Naive thymus-derived CD4-positive, alpha-beta T cell (primary cell): ENCODE results near the gene GNAQ. TPM values are rescaled to one million over a fixed set of nuclear protein-coding genes. Genes with fewer than 3 reads are reported as not detected.
"Not testable (repeated sequence)": the region's sequence is repeated elsewhere in the genome, so short reads cannot be mapped to it uniquely, and the experiment has no call there.

Experiments used
- ATAC-seq: fragments of 150-1000 bp; cut with Tn5 transposase; 2 replicates; pipeline ENCODE4 v1.10.0; 2021; ENCODE audit warnings: mild to moderate bottlenecking, moderate library complexity
- CTCF ChIA-PET: fragments of 350-600 bp; sonication (Branson Sonifier 250); formaldehyde crosslinking; loops from one replicate; lab custom pipeline; 2021; ENCODE audit warnings: antibody characterized with exemption; lab: Charles Lee
- POLR2A ChIA-PET: fragments of 350-600 bp; sonication (Branson Sonifier 250); formaldehyde crosslinking; loops from one replicate; lab custom pipeline; 2021; ENCODE audit warnings: antibody characterized with exemption, inconsistent platforms; lab: Charles Lee
- DNase-seq, 9 donors: peaks; one replicate each; pipeline versions ENCODE4 v3.0.0 to v3.0.0-alpha.2; 2020 to 2022; ENCODE audit warnings: mixed read lengths in 1 of 9
- H3K27ac ChIP-seq: one replicate; pipeline ENCODE4 v1.7.0; 2013; ENCODE audit warnings: mild to moderate bottlenecking, low read depth, low read length, moderate library complexity
- H3K27me3 ChIP-seq, 2 donors: one replicate each; pipeline ENCODE4 v1.7.0; 2013; ENCODE audit warnings: low read length in 2 of 2, mild to moderate bottlenecking in 2 of 2, moderate library complexity in 2 of 2; ENCODE audit not compliant: control insufficient read depth in 2 of 2, insufficient read depth in 2 of 2
- H3K36me3 ChIP-seq, 3 experiments: 1 replicate in 2 of 3; 2 replicates in 1 of 3; pipeline ENCODE4 v1.7.0; 2013; ENCODE audit warnings: low read length in 3 of 3, mild to moderate bottlenecking in 3 of 3, moderate library complexity in 1 of 3; ENCODE audit not compliant: insufficient read depth in 3 of 3, control insufficient read depth in 2 of 3
- H3K4me1 ChIP-seq, 2 donors: one replicate each; pipeline ENCODE4 v1.7.0; 2013; ENCODE audit warnings: low read length in 2 of 2, mild to moderate bottlenecking in 2 of 2, moderate library complexity in 1 of 2; ENCODE audit not compliant: control insufficient read depth in 2 of 2, insufficient read depth in 2 of 2
- H3K4me3 ChIP-seq: 2 replicates; pipeline ENCODE4 v1.7.0; 2013; ENCODE audit warnings: mild to moderate bottlenecking, low read length
- H3K9me3 ChIP-seq, 3 experiments: 1 replicate in 2 of 3; 2 replicates in 1 of 3; pipeline ENCODE4 v1.7.0; 2013; ENCODE audit warnings: low read length in 3 of 3; ENCODE audit not compliant: control insufficient read depth in 2 of 3
- H3K27ac Mint-ChIP-seq, 9 donors: one replicate each; pipeline ENCODE4 v1.8.0; 2020 to 2022; ENCODE audit warnings: mixed read lengths in 9 of 9, mild to moderate bottlenecking in 8 of 9, moderate library complexity in 5 of 9, inconsistent platforms in 2 of 9
- H3K27me3 Mint-ChIP-seq, 5 donors: one replicate each; pipeline ENCODE4 v1.8.0; 2021 to 2022; ENCODE audit warnings: mixed read lengths in 5 of 5, mild to moderate bottlenecking in 1 of 5
- H3K36me3 Mint-ChIP-seq, 5 donors: one replicate each; pipeline ENCODE4 v1.8.0; 2020 to 2022; ENCODE audit warnings: mixed read lengths in 5 of 5, mild to moderate bottlenecking in 3 of 5, inconsistent platforms in 1 of 5
- H3K4me1 Mint-ChIP-seq, 7 donors: one replicate each; pipeline ENCODE4 v1.8.0; 2020 to 2022; ENCODE audit warnings: mixed read lengths in 7 of 7, mild to moderate bottlenecking in 3 of 7, inconsistent platforms in 1 of 7
- H3K4me3 Mint-ChIP-seq, 10 donors: one replicate each; pipeline ENCODE4 v1.8.0; 2020 to 2022; ENCODE audit warnings: mild to moderate bottlenecking in 10 of 10, mixed read lengths in 10 of 10, moderate library complexity in 6 of 10, inconsistent platforms in 2 of 10
- H3K9me3 Mint-ChIP-seq, 11 donors: one replicate each; pipeline ENCODE4 v1.8.0; 2020 to 2022; ENCODE audit warnings: mixed read lengths in 11 of 11, mild to moderate bottlenecking in 4 of 11, inconsistent platforms in 1 of 11, moderate library complexity in 1 of 11
- intact Hi-C, 2 donors: fragments of 100-400 bp; cut with micrococcal nuclease; formaldehyde crosslinking; loops; one replicate each; pipeline ENCODE4 v1.15.1; 2023
- polyA plus RNA-seq, 2 donors: library from polyadenylated mRNA; unstranded; fragments of 300-500 nt; fragmentation: Illumina TruSeq; gene quantifications; one replicate each; pipeline ENCODE4 v1.2.3, GENCODE V29; 2021
- total RNA-seq, 6 experiments: library from RNA in 5 of 6; stranded (reverse) in 5 of 6; gene quantifications; 1 replicate in 5 of 6; 2 replicates in 1 of 6; pipeline ENCODE4 v1.2.3 and lab custom pipeline; 2021 to 2026

GNAQ gene
- total and polyA plus RNA-seq, 7 experiments from 2014 or later = 7.2 to 60.6 (median 46.2) TPM

DNA sequence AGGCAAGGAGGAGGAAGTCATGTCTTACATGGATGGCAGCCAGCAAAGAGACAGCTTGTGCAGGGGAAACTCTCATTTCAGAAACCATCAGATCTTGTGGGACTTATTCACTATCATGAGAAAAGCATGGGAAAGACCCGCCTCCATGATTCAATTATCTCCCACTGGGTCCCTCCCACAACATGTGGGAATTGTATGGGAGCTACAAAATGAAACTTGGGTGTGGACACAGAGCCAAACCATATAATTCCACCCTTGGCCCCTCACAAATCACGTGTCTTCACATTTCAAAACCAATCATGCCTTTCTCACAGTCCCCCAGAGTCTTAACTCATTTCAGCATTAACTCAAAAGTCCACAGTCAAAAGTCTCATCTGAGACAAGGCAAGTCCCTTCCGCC is 341.5 kb downstream of the GNAQ start:
- POLR2A ChIA-PET, H3K27ac Mint-ChIP-seq, H3K4me1 ChIP-seq, H3K36me3 Mint-ChIP-seq, DNase-seq, ATAC-seq, H3K36me3 ChIP-seq, H3K4me3 Mint-ChIP-seq, H3K27ac ChIP-seq, H3K9me3 ChIP-seq, H3K4me1 Mint-ChIP-seq, H3K4me3 ChIP-seq, intact Hi-C loops, CTCF ChIA-PET, H3K27me3 ChIP-seq: not testable (repeated sequence)
- Mint-ChIP-seq H3K27me3 (peaks cover 3 to 20% (median 9%) of the 10 kb centered on the region in 5 donors), H3K9me3 (peaks cover 0 to 46% (median 10%) of the 10 kb centered on the region in 11 donors)

DNA sequence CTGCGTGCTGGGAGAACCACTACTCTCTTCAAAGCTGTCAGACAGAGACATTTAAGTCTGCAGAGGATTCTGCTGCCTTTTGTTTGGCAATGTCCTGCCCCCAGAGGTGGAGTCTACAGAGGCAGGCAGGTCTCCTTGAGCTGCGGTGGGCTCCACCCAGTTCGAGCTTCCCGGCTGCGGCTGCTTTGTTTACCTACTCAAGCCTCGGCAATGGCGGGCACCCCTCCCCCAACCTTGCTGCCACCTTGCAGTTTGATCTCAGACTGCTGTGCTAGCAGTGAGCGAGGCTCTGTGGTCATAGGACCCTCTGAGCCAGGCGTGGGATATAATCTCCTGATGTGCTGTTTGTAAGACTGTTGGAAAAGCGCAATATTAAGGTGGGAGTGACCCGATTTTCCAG is 343.9 kb downstream of the GNAQ start:
- DNase-seq, H3K36me3 ChIP-seq, H3K4me3 ChIP-seq, H3K4me3 Mint-ChIP-seq, ATAC-seq, H3K27me3 ChIP-seq, POLR2A ChIA-PET, intact Hi-C loops, H3K4me1 Mint-ChIP-seq, H3K27ac ChIP-seq, H3K4me1 ChIP-seq, H3K27ac Mint-ChIP-seq, H3K9me3 ChIP-seq, H3K36me3 Mint-ChIP-seq, CTCF ChIA-PET: not testable (repeated sequence)
- H3K9me3 Mint-ChIP-seq = peaks cover 0 to 42% (median 8%) of the 10 kb centered on the region in 11 donors
- peaks cover 0 to 13% (median 3%) of the 10 kb centered on the region in 5 donors for H3K27me3 Mint-ChIP-seq

DNA sequence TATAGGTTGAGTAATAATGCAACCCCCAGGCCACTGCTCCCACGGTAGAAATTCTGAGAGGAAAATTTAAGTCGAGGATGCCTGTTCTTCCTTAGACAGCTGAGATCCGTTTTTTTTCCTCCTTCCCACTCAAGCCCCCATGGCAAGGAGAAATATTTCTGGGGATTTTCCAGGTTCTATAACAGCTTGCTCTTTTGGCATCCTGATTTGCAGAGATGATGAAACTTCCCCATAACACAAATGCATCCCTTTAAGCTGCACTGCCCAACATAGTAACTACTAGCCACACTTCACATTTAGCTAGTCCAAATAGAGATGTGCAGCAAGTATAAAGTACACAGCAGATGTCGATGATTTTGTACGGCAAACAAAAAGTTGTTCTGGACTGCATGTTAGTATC is 351.0 kb downstream of the GNAQ start:
- H3K4me1 Mint-ChIP-seq = no peaks in the 10 kb centered on the region
- ChIA-PET CTCF (no interaction called here), POLR2A (no interaction called here)
- H3K36me3 Mint-ChIP-seq = no peaks in the 10 kb centered on the region
- intact Hi-C loops = no loop called here
- no peak for ATAC-seq
- Histone ChIP-seq H3K36me3 (no peaks in the 10 kb centered on the region), H3K9me3 (no peaks in the 10 kb centered on the region), H3K4me3 (no peak overlapping the region), H3K4me1 (no peaks in the 10 kb centered on the region), H3K27ac (no peak overlapping the region), H3K27me3 (no peaks in the 10 kb centered on the region)
- H3K9me3 Mint-ChIP-seq = peaks cover 0 to 10% (median 0%) of the 10 kb centered on the region in 11 donors
- H3K4me3 Mint-ChIP-seq = no peak overlapping the region
- no peak for DNase-seq
- no peak overlapping the region for H3K27ac Mint-ChIP-seq
- no peaks in the 10 kb centered on the region for H3K27me3 Mint-ChIP-seq

DNA sequence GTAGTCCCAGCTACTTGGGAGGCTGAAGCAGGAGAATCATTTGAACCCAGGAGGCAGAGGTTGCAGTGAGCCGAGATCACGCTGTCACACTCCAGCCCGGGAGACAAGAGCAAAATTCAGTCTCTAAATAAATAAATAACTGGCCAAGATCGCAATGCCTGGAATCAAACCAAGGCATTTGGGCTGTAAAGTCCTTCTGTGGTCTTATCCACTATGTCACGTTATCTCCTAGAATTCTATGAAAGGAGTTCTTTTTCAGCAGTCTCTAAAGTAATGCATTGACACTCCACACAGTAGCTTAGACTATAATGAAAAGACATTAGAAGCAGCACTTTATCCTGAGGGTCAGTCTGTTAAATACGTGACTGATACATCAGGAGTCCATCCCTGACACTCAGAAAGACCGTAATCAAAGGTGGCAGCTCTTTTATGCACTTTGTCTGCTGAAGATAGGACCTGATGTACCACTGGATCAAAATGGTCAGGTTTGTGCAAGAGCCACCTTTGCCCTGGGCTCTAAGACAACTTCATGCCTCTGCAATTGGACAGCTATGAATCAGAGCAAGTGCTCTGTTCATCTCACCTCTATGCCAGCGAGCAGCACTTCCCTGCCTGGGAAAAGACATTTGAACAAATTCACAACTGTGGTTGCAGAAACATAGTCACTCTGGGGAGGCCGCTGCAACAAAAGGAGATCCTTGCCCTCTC is 351.8 kb downstream of the GNAQ start:
- H3K4me3 Mint-ChIP-seq = no peak overlapping the region
- no peaks in the 10 kb centered on the region for H3K27me3 ChIP-seq
- no peak overlapping the region for H3K27ac ChIP-seq
- no peaks in the 10 kb centered on the region for H3K36me3 ChIP-seq
- ChIA-PET POLR2A (no interaction called here), CTCF (no interaction called here)
- ATAC-seq (no peak), DNase-seq (no peak)
- no peaks in the 10 kb centered on the region for H3K4me1 ChIP-seq
- peaks cover 0 to 10% (median 0%) of the 10 kb centered on the region in 11 donors for H3K9me3 Mint-ChIP-seq
- no peak overlapping the region for H3K27ac Mint-ChIP-seq
- intact Hi-C loops = no loop called here
- H3K27me3 Mint-ChIP-seq = no peaks in the 10 kb centered on the region
- no peaks in the 10 kb centered on the region for H3K4me1 Mint-ChIP-seq
- no peaks in the 10 kb centered on the region for H3K9me3 ChIP-seq
- H3K36me3 Mint-ChIP-seq = no peaks in the 10 kb centered on the region
- no peak overlapping the region for H3K4me3 ChIP-seq

DNA sequence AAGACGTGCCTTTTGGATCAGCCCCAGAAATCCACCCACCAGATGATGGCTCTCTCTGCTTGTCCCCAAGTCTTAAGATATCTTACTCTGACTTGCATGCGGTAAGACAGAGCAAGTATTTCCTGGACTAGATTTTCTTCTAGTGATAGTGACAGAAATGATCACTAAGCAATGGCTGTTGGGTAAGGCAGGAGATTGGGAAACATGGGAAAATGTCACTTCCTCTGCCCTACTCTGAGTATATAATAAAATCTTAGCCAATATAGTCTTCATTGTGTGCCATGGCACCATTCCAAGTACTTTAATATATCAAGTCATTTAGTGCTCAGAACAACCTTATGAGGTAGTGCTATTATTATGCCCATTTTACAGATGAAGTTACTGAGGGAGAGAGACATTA is 352.5 kb downstream of the GNAQ start:
- peak overlapping the region in 1 of 9 donors; percentile 4 for H3K27ac Mint-ChIP-seq
- CTCF ChIA-PET = no interaction called here
- intact Hi-C loops = no loop called here
- H3K36me3 Mint-ChIP-seq = no peaks in the 10 kb centered on the region
- H3K4me3 ChIP-seq = no peak overlapping the region
- H3K4me3 Mint-ChIP-seq = no peak overlapping the region
- DNase-seq = no peak
- POLR2A ChIA-PET = no interaction called here
- peaks cover 0 to 4% (median 0%) of the 10 kb centered on the region in 11 donors for H3K9me3 Mint-ChIP-seq
- peak; percentile 31 for ATAC-seq
- no peaks in the 10 kb centered on the region for H3K4me1 Mint-ChIP-seq
- H3K27ac ChIP-seq = no peak overlapping the region
- H3K36me3 ChIP-seq = no peaks in the 10 kb centered on the region
- no peaks in the 10 kb centered on the region for H3K4me1 ChIP-seq
- no peaks in the 10 kb centered on the region for H3K9me3 ChIP-seq
- H3K27me3 ChIP-seq = no peaks in the 10 kb centered on the region
- no peaks in the 10 kb centered on the region for H3K27me3 Mint-ChIP-seq

DNA sequence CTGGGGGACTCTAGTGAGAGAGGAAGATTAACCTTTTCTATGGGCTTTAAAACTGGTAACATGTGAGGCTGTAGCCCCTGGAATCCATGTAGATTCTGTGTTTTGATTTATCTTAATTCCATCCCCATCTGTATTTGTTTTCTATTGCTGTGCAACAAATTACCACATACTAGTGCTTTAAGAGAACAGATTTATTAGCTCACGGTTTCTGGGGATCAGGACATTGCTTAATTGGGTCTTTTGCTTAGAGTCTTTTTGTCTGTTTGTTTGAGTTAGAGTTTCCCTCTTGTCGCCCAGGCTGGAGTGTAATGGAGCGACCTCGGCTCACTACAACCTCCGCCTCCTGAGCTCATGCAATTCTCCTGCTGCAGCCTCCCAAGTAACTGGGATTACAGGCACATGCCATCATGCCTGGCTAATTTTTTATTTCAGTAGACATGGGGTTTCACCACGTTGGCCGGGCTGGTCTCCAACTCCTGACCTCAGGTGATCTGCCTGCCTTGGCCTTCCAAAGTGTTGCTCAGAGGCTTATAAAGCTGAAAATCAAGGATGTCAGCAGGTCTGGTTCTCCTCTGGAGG is 353.6 kb downstream of the GNAQ start:
- no peak overlapping the region for H3K4me3 Mint-ChIP-seq
- Histone ChIP-seq H3K4me1 (no peaks in the 10 kb centered on the region), H3K4me3 (no peak overlapping the region), H3K27me3 (no peaks in the 10 kb centered on the region), H3K27ac (no peak overlapping the region), H3K36me3 (no peaks in the 10 kb centered on the region), H3K9me3 (no peaks in the 10 kb centered on the region)
- ChIA-PET POLR2A (no interaction called here), CTCF (no interaction called here)
- no peak for DNase-seq
- H3K27ac Mint-ChIP-seq = no peak overlapping the region
- intact Hi-C loops = no loop called here
- no peak for ATAC-seq
- no peaks in the 10 kb centered on the region for H3K27me3 Mint-ChIP-seq
- no peaks in the 10 kb centered on the region for H3K9me3 Mint-ChIP-seq
- no peaks in the 10 kb centered on the region for H3K4me1 Mint-ChIP-seq
- no peaks in the 10 kb centered on the region for H3K36me3 Mint-ChIP-seq

DNA sequence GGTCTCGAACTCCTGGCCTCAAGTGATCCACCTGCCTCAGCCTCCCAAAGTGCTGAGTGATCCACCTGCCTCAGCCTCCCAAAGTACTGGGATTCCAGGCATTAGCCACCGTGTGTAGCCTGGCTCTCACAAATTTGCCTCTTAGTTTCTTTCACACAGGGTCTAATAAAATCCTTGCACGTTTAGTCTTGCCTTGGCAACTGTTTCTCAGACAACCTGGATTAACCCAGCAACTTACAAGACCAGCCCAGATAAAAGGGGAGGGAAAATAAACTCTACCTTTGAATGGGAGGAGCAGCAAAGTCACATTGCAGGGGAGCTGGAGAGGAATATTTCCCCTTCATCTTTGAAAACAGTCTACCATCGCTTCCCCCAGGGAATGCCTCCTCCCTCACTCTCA is 354.2 kb downstream of the GNAQ start:
- intact Hi-C loops = no loop called here
- POLR2A ChIA-PET = no interaction called here
- Histone ChIP-seq H3K4me3 (no peak overlapping the region), H3K4me1 (no peaks in the 10 kb centered on the region), H3K36me3 (no peaks in the 10 kb centered on the region), H3K9me3 (no peaks in the 10 kb centered on the region), H3K27ac (no peak overlapping the region), H3K27me3 (no peaks in the 10 kb centered on the region)
- Mint-ChIP-seq H3K27ac (no peak overlapping the region), H3K27me3 (no peaks in the 10 kb centered on the region), H3K36me3 (no peaks in the 10 kb centered on the region), H3K9me3 (no peaks in the 10 kb centered on the region), H3K4me1 (no peaks in the 10 kb centered on the region), H3K4me3 (no peak overlapping the region)
- CTCF ChIA-PET = no interaction called here
- DNase-seq (no peak), ATAC-seq (no peak)
